GM23248 (cell line): ENCODE measurements around the gene ING5. TPM values are rescaled to one million over a fixed set of nuclear protein-coding genes. Genes with fewer than 3 reads are reported as not detected.

ENCODE experiments used
- DNase-seq: peaks from one replicate; pipeline ENCODE4 v3.0.0-alpha.2; 2015
- H2AFZ ChIP-seq: fragments of 200-600 bp; sonication (generic); 2 replicates; pipeline ENCODE4 v1.6.1; 2016; ENCODE audit warnings: antibody characterized with exemption
- H3F3A ChIP-seq: fragments of 200-600 bp; sonication (generic); 2 replicates; pipeline ENCODE4 v1.6.1; 2016; ENCODE audit warnings: mild to moderate bottlenecking, antibody characterized with exemption, mixed run types; ENCODE audit not compliant: insufficient read depth
- H3K27ac ChIP-seq: fragments of 200-600 bp; sonication (generic); 2 replicates; pipeline ENCODE4 v1.5.1; 2016; ENCODE audit warnings: mild to moderate bottlenecking
- H3K27me3 ChIP-seq: fragments of 200-600 bp; sonication (generic); replicated peaks from 2 replicates; pipeline ENCODE4 v1.6.1; 2016; ENCODE audit warnings: mild to moderate bottlenecking; ENCODE audit not compliant: insufficient read depth
- H3K36me3 ChIP-seq: fragments of 200-600 bp; sonication (generic); 2 replicates; pipeline ENCODE4 v1.6.1; 2016; ENCODE audit warnings: low read depth, mild to moderate bottlenecking
- H3K4me1 ChIP-seq: fragments of 200-600 bp; sonication (generic); 2 replicates; pipeline ENCODE4 v1.6.1; 2016; ENCODE audit warnings: mild to moderate bottlenecking; ENCODE audit not compliant: insufficient read depth
- H3K4me2 ChIP-seq: fragments of 200-600 bp; sonication (generic); one replicate; pipeline ENCODE4 v1.6.1; 2016; ENCODE audit warnings: mild to moderate bottlenecking; ENCODE audit not compliant: unreplicated experiment
- H3K4me3 ChIP-seq: fragments of 200-600 bp; sonication (generic); 2 replicates; pipeline ENCODE4 v1.5.1; 2016; ENCODE audit warnings: mild to moderate bottlenecking
- H3K79me2 ChIP-seq: fragments of 200-600 bp; sonication (generic); 2 replicates; pipeline ENCODE4 v1.6.1; 2016; ENCODE audit warnings: mild to moderate bottlenecking; ENCODE audit not compliant: insufficient read depth
- H3K9ac ChIP-seq: fragments of 200-600 bp; sonication (generic); 2 replicates; pipeline ENCODE4 v1.6.1; 2016; ENCODE audit warnings: mild to moderate bottlenecking
- H3K9me2 ChIP-seq: fragments of 200-600 bp; sonication (generic); 2 replicates; pipeline ENCODE4 v1.6.1; 2016; ENCODE audit warnings: mixed run types, mild to moderate bottlenecking, moderate library complexity; ENCODE audit not compliant: insufficient read depth
- H3K9me3 ChIP-seq: fragments of 200-600 bp; sonication (generic); one replicate; pipeline ENCODE4 v1.6.1; 2017; ENCODE audit warnings: low read depth
- H4K20me1 ChIP-seq: fragments of 200-600 bp; sonication (generic); 2 replicates; pipeline ENCODE4 v1.6.0; 2016; ENCODE audit not compliant: insufficient read depth
- EZH2 ChIP-seq: fragments of 200-600 bp; sonication (generic); IDR thresholded peaks from 2 replicates; pipeline ENCODE4 v1.6.1; 2018; ENCODE audit warnings: antibody characterized with exemption, mild to moderate bottlenecking; ENCODE audit not compliant: insufficient read depth, poor library complexity, severe bottlenecking
- EZH2phosphoT487 ChIP-seq: fragments of 200-600 bp; sonication (generic); IDR thresholded peaks from 2 replicates; pipeline ENCODE4 v1.6.1; 2018; ENCODE audit warnings: antibody characterized with exemption, moderate library complexity, mild to moderate bottlenecking, low read depth; ENCODE audit not compliant: insufficient read depth
- WGBS, 2 experiments: methylation state at CpG; one replicate each; pipeline ENCODE4 v1.1.6; 2015 to 2017; ENCODE audit warnings: low lambda C conversion rate in 2 of 2, low coverage in 1 of 2; ENCODE audit errors: missing lambda C conversion rate in 2 of 2; 5-methylcytosine and 5-hydroxymethylcytosine counted together
- in situ Hi-C: fragments of 300-500 bp; cut with MboI; formaldehyde crosslinking; loops from 2 replicates; pipeline ENCODE4 v1.15.0; 2020
- polyA plus RNA-seq: library from polyadenylated mRNA; unstranded; fragments of >200 nt; fragmentation: Nextera tagmentation; extraction: Ambion mirVana; gene quantifications from 2 replicates; pipeline ENCODE4 v1.2.1, GENCODE V29; 2016
- total RNA-seq: library from RNA; depleted of rRNA; stranded (reverse); fragments of >200 nt; shearing (Covaris generic); gene quantifications from 2 replicates; pipeline ENCODE4 v1.2.3, GENCODE V29; 2014

The ING5 gene
- total and polyA plus RNA-seq, 2 experiments from 2014 or later = 9.8 to 20.3 TPM

GRCh38 chr2:241673797-241674725 lies 27.8 kb upstream of the ING5 start:
- H3K9ac ChIP-seq = no peak overlapping the region
- H3K4me1 ChIP-seq = no peaks in the 10 kb centered on the region
- peak; percentile 31 for DNase-seq
- no peak overlapping the region for H3K27ac ChIP-seq
- peaks cover 9% of the 10 kb centered on the region; the same call in 1 of the 2 replicates for H3K79me2 ChIP-seq
- WGBS, 2 experiments = 73% methylated on average over 20 to 21 of the region's 21 CpGs
- H3F3A ChIP-seq = no peaks in the 10 kb centered on the region
- H3K27me3 ChIP-seq = no peaks in the 10 kb centered on the region
- H4K20me1 ChIP-seq = no peaks in the 10 kb centered on the region
- H3K9me3 ChIP-seq = no peaks in the 10 kb centered on the region
- peaks cover 3% of the 10 kb centered on the region; the same call in 1 of the 2 replicates for H3K36me3 ChIP-seq
- TF ChIP-seq EZH2 (no peak), EZH2phosphoT487 (no peak)
- no peaks in the 10 kb centered on the region for H3K9me2 ChIP-seq
- in situ Hi-C loops = no loop called here
- H3K4me2 ChIP-seq = no peak overlapping the region
- no peak overlapping the region for H2AFZ ChIP-seq
- no peak overlapping the region for H3K4me3 ChIP-seq

GRCh38 chr2:241675885-241676284 lies 26.0 kb upstream of the ING5 start:
- TF ChIP-seq EZH2phosphoT487 = no peak
- TF ChIP-seq EZH2 = no peak
- no peaks in the 10 kb centered on the region for H3K9me3 ChIP-seq
- no peaks in the 10 kb centered on the region for H3K9me2 ChIP-seq
- no peaks in the 10 kb centered on the region for H3K27me3 ChIP-seq
- in situ Hi-C loops = no loop called here
- no peak overlapping the region for H3K9ac ChIP-seq
- no peaks in the 10 kb centered on the region for H4K20me1 ChIP-seq
- no peak overlapping the region for H3K4me2 ChIP-seq
- H3K27ac ChIP-seq = no peak overlapping the region
- DNase-seq = no peak
- H3K36me3 ChIP-seq = peaks cover 3% of the 10 kb centered on the region; the same call in 1 of the 2 replicates
- H3K4me3 ChIP-seq = no peak overlapping the region
- peaks cover 16% of the 10 kb centered on the region; the same call in 1 of the 2 replicates for H3K79me2 ChIP-seq
- 84 to 88% methylated on average over 16 to 17 of the region's 17 CpGs for WGBS, 2 experiments
- peaks cover 9% of the 10 kb centered on the region for H3K4me1 ChIP-seq
- no peak overlapping the region for H2AFZ ChIP-seq
- H3F3A ChIP-seq = peaks cover 16% of the 10 kb centered on the region

- Histone ChIP-seq H3K4me1 (peaks cover 16% of the 10 kb centered on the region), H3K36me3 (peaks cover 3% of the 10 kb centered on the region; the same call in 1 of the 2 replicates), H3K4me3 (no peak overlapping the region), H3K27me3 (no peaks in the 10 kb centered on the region), H3K79me2 (peaks cover 16% of the 10 kb centered on the region; the same call in 1 of the 2 replicates), H4K20me1 (no peaks in the 10 kb centered on the region), H3K9me2 (no peaks in the 10 kb centered on the region), H3K9ac (no peak overlapping the region), H3K4me2 (no peak overlapping the region), H3F3A (peaks cover 23% of the 10 kb centered on the region), H3K9me3 (no peaks in the 10 kb centered on the region), H3K27ac (no peak overlapping the region), H2AFZ (no peak overlapping the region)
- 85 to 89% methylated on average over 17 of the region's 17 CpGs for WGBS, 2 experiments
- in situ Hi-C loops = no loop called here
- TF ChIP-seq EZH2 = no peak
- DNase-seq = no peak
These were observed 25.2 kb upstream of the ING5 start for GRCh38 chr2:241676665-241677064.

GRCh38 chr2:241677392-241677791 lies 24.4 kb upstream of the ING5 start:
- Histone ChIP-seq H3K9ac (no peak overlapping the region), H3K79me2 (peaks cover 18% of the 10 kb centered on the region; the same call in 1 of the 2 replicates), H3K36me3 (peaks cover 3% of the 10 kb centered on the region; the same call in 1 of the 2 replicates), H3K9me2 (no peaks in the 10 kb centered on the region), H3K4me1 (peaks cover 23% of the 10 kb centered on the region), H3F3A (peaks cover 30% of the 10 kb centered on the region), H3K9me3 (no peaks in the 10 kb centered on the region), H3K4me2 (no peak overlapping the region), H3K27me3 (no peaks in the 10 kb centered on the region), H3K27ac (no peak overlapping the region), H3K4me3 (no peak overlapping the region), H2AFZ (no peak overlapping the region), H4K20me1 (no peaks in the 10 kb centered on the region)
- in situ Hi-C loops = no loop called here
- TF ChIP-seq EZH2 (no peak), EZH2phosphoT487 (no peak)
- 96 to 97% methylated on average over 24 of the region's 24 CpGs for WGBS, 2 experiments
- DNase-seq = no peak
